ENCODE measurements around the gene SNAPIN.
A peak's percentile ranks its signal among the peaks of the same experiment; 100 is the strongest.
"Not testable (repeated sequence)": the region's sequence is repeated elsewhere in the genome, so short reads cannot be mapped to it uniquely, and the experiment has no call there.

The SNAPIN gene

DNA sequence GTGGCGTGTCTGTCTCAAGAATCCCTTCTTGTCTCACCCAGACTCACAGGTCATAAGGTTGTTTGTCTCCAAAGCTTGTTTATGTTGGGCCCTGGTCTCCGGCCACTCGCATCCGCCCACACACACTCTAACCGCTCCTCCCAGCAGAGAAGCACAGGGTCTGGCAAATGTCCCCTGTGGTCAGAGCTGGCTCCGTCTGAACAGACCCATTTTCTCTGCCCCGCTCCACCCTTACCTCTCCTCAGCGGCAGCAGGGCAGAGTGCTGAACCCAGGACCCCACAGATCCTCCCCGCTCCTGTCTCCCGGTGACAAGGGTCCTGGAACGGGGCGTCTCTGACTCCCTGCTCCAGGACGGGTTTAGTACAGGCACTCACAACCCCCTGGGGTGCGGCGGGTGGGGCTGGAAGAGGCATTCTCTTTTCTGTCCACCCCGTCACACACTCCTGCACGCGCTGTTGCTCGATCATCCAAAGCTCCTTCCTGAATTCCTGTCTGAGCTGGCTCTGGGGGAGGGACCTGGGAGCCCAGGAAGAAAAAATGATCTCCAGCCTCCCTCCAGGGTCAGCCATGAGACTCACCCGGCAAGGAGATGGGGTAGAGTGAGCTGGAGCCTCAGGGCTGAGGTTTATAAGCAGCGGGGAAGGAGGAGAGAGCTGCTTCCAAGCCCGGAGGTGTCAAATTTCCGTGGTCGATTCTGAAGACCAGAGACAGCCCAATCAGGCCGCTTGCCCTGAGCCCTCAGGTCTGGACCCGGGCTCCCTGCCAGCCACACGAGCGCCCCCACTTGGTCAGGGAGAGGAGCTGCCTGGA, 31.4 kb upstream of the SNAPIN start, which contains the start of gene S100A13:
TSS of gene S100A13 (minus strand) at position 602 of the 811 bp plus-strand sequence. CDS start 1,033 bp downstream, outside the sequence.
- peak; percentile 97 for DNase-seq (ENCODE audit: low read depth)

DNA sequence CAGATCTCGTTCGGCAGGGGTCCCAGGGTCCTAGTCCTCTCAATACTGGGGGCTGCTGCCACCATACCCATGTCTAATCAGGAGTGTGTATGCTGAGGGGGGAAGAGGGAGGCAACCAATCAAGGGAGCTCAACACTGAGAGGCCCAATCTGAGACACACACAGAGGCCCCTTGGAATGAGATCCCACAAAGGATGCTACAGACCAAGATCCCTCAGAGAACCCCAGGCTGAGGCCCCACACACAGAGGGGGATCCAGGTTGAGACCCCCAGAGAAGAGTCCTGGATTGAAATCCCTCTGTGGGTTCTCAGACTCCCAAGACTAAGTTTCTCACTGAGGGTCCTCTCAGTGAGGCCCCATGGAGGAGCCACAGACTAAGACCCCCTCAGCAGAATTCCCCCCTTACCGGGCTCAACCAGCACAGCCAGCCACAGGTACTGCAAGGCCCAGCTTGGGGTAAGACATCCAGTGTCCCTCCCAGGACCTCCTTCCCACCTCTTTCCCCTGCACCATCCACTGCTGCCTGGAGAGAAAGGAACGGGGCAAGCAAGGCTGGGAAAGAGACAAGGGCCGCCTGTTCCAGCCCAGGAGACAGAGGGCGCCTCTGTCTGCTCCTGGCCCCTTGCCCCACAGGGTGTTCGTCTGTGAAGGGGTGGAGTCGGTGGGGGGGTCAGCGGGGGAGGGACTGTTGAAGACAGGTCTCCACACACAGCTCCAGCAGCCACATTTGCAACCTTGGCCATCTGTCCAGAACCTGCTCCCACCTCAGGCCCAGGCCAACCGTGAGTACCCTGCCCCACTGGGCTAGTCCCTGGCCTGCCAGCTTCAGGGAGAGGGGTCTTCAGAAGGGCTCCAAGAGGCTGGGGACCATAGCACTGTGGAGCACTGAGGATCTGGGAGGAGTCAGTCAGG, 30.5 kb upstream of the SNAPIN start, which contains the start of gene S100A1:
TSS of gene S100A1 (plus strand) at position 720 of the 912 bp plus-strand sequence. CDS start 2,088 bp downstream, outside the sequence.
- DNase-seq (ENCODE audit: low read depth): no peak

DNA sequence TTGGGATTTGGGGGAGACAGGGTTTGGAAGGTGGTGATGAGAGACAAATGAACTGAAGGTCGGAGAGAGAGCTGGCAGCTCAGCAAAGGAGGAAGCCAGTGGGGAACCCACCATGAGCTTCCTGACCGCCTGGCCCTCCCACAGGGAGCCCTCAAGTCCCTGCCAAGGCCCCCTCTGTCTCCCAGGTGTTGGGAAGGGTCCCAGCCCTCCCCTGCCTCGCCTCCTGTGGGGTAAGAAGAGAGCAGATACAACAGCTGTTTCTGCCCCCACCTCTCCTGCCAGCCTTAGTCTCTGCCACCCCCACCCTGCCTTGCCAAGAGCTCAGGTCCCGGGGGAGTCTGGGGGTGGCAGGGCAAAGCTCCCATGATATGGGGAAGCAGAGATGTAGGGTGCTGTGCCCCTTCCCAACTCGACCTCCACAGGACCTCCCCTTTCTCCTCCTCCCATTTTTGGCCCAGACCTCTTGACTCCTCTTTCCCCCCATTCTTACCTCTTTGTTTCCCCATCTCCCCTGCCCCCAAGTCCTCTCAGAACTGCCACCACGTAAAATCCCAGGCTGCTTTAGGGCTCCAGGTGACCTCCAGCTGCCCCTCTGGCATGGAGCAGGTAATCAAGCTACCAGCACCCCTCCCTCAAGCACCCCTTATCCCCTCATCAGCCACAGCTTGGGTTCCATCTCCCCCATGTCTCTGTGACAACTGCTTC, 29.7 kb upstream of the SNAPIN start:
- DNase-seq (ENCODE audit: low read depth): no peak

DNA sequence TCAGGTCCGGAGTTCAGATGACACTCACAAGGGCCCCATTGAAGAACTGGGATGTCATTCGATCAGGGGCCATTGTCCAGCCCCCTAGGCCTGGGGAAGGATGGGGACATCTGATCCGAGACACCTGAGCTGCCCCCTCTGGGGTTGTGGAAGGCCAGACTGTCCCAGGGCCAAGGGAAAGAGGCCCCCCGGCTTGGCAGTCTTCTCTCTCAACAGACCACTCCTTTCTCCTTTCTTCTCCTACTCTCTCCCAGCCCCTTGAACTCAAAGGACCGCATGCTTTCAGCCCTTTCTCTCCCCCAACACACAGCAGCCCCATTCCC, 29.2 kb upstream of the SNAPIN start:
- no peak for DNase-seq (ENCODE audit: low read depth)

DNA sequence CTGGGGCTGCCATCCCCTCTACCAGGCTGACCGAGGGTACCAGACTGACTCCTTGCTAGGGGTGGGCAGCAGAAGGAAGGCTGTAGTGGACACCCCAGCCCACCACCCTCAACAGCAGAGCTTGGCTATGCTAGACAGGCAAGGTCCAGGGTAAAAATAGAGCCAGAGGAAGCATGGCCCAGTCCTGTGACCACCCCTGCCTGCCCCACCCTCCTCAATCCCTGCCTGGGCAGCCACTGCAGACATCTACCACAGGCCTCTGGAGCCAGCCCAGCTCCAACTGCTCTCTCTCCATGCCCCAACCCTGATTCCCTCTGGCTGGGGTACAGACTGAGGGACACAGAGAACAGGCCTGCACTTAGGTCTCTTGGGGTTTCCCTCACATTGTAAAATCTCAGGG, 28.5 kb upstream of the SNAPIN start:
- no peak for DNase-seq (ENCODE audit: low read depth)

DNA sequence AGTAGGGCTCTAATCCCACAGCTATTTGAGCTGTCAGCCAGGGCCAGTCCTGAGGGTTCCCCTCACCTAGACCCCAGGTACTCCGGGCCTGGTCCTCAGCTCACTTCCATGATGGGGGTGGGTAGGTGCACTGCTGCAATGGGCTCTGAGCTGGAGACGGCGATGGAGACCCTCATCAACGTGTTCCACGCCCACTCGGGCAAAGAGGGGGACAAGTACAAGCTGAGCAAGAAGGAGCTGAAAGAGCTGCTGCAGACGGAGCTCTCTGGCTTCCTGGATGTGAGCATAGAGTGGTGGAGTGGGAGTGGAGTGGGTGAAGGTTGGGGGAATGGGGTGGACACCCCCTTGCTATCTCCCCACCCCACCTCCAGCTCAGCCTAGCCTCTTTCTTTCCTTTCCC, 28.1 kb upstream of the SNAPIN start:
- DNase-seq (ENCODE audit: low read depth): no peak

DNA sequence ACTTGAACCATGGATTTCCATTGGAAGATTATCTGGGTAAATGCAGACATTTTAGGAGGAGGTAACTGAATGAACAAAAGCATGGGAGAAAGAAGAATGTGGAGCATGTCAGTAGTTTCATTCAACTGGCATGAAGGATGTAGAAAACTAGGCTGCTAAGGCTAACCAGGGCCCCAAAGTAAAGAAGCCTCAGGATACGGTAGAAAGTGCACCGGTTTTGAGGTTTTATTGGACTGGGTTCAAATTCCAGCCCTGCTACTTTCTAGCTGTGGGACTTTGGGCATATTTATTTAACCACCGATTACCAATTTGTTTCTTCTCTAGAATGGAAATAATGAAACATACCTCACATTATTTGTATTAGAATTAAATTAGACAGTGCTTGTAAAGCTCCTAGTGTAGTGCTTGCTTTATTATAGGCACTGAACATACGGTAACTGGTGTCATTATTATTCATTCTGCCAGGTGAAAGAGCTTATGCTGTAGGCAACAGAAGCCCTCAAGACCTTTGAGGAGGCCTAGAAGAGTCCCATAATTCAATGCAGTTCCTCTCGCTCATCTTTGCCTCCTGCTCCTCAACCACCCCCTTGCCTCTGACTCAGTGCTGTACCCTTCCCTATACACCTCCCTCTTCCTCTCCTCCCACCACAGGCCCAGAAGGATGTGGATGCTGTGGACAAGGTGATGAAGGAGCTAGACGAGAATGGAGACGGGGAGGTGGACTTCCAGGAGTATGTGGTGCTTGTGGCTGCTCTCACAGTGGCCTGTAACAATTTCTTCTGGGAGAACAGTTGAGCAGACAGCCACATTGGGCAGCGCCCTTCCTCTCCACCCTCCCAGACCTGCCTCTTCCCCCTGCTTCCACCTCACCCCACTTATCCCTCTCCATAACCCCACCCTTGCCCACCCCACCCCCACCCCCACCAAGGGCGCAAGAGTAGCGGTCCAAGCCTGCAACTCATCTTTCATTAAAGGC, 27.2 kb upstream of the SNAPIN start:
- peak; percentile 66 for DNase-seq (ENCODE audit: low read depth)

DNA sequence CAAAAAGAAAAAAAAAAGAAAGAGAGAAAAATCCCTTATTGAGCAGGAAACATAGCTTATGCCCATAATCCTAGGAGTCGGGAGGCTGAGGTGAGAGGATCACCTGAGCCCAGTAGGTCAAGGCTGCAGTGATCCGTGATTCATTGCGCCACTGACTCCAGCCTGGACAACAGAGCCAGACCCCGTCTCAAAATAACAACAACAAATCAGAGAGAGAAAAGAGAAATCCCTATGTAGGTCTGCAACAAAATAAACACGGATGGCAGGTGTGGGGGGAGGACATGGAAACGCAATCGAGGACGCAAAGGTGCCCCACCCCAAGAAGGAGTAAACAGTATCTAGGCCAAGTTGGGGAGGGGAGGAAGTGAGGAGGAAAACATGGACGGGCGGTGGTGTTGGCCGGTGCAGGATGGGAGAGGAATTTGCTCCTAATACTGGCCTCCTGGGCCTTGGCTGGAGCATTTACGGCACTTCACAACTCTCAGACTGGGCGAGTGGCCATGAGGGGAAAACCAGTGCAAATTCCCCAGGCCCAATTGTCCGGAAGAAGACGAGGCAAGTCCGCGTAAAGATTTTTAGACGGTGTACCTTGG, 25.2 kb upstream of the SNAPIN start:
- DNase-seq (ENCODE audit: low read depth): peak; percentile 13

DNA sequence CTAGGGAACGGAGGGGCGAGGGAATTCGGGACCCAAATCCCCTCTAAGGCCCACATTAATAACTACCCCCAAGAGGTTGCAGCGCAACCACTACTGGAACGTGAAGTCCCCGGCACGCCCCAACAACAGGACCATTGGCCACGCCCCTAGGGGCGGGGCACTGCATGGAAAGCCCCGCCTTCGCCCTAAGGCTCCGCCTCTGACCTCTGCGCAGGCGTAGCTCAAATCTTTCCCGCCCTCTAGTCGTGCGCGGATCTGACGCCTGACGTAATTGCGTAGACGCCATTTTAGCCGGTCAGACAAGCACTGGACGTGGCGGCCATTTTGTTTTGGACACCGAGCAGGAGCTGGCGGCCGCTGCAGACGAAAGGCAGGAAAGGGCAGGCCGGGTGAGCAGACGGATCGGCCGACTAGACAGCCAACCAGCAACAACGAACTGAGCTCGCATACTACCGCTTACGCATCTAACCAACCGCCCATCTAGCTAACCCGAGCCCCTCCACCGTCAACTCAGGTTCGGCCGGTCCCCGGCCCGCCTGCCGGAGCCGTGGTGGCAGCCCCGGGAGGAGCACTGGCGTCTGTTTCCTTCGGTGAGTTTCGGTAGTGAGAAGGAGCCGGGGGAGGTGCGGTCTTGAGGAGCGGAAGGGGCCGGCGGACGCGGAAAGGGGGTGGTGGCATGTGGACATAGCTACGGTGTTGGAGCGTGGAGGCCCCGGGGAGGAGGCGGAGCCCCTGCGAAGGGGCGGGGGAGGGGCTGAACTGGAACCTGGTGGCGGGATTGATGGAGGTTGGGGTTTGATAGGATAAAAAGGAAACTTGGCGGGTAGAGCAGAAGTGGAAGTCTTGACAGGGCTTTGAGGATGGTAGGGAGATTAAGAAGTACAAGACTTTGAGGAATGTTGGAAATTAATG, 24.5 kb upstream of the SNAPIN start, which contains the start of gene CHTOP:
TSS of gene CHTOP (plus strand) at position 313 of the 912 bp plus-strand sequence. CDS start 2,523 bp downstream, outside the sequence.
- DNase-seq (ENCODE audit: low read depth): peak; percentile 98

DNA sequence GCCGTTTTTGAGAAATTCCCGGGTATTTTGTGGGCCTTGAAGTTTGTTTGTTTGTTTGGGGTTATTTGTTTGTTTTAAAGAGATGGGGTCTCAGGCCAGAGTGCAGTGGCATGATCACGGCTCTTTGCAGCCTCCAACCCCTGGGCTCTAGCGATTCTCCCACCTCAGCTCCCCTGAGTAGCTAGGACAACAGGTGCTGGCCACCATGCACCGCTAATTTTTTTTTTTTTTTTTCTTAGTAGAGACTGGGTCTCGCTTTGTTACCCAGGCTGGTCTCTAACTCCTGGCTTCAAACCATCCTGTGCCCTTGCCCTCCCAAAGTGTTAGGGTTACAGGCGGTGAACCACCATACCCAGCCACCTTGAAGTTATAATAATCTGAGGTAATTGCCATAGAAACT, 22.6 kb upstream of the SNAPIN start:
- no peak for DNase-seq (ENCODE audit: low read depth)

DNA sequence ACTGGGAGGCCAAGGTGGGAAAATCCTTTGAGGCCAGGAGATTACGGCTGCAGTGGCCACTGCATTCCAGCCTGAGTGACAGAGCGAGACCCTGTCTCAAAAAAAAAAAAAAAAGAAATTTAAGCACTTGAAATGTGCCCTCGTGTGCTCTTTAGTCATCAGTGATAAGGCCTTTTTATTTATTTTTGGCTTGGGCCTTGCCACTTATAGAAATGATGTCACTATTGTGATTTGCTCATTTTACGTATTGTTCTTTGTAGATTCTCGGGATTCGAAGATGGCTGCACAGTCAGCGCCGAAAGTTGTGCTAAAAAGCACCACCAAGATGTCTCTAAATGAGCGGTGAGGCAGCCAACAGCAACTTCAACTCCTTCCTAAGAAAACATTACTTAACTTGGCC, 22.2 kb upstream of the SNAPIN start:
- DNase-seq (ENCODE audit: low read depth): no peak

DNA sequence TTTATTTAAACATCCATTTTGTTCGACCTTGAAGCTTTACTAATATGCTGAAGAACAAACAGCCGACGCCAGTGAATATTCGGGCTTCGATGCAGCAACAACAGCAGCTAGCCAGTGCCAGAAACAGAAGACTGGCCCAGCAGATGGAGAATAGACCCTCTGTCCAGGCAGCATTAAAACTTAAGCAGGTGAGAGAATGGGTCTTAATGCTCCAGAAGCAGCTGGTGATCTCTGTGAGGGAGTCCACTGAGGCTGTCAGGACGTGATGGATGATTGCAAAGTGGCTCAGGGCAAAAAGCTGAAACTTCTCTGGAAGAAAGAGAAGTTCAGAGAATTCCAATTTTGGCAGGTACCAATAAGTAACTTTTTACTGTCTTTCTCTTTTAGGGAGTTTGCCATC, 20.2 kb upstream of the SNAPIN start:
- DNase-seq (ENCODE audit: low read depth): no peak

DNA sequence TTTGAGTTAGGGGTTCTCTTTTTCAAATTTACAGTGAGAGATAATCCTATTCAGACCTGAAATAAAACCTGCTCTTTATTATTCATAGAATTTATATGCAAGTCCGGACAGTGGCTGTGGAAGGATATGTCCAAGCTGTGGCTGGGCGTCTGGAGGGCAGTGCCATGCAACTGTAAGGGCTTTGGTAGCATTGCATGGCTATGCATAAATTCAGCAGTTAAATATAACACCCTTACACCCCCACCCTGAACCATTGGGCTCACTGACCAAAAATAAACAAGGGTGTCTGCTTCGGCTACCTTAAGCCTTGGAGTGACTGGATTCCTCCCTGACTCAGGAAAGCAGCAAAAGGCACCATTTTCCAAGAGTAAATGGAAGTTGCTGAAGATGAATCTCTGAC, 19.2 kb upstream of the SNAPIN start:
- DNase-seq (ENCODE audit: low read depth): no peak

DNA sequence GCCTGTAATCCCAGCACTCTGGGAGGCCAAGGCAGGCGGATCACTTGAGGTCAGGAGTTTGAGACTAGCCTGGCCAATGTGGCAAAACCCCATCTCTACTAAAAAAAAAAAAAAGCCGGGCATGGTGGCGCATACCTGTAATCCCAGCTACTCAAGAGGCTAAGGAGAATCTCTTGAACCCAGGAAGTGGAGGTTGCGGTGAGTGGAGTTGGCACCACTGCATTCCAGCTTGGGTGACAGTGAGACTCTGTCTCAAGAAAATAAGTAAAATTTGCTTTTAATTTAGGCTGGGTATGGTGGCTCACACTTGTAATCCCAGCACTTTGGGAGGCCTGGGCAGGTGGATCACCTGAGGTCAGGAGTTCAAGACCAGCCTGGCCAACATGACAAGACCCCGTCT, 18.3 kb upstream of the SNAPIN start:
- not testable (repeated sequence) for DNase-seq (ENCODE audit: low read depth)

DNA sequence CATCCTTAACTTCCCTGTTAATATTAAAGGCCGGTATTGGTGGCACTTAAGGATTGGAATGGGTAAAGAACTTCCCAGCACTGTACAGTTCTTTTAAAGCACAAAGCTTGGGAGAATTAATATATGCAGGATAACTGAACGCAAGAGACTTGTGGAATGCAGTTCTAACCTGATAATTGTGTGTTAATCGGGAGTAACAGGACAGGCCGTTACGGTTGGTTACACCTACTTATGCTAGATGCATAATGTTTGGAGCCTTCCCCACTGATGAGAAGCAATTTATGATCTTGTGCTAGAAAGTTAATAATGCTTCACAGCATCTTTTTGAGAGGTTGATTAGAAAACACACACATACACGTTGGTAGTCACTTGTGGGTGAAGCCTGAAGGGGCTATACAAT, 17.6 kb upstream of the SNAPIN start:
- no peak for DNase-seq (ENCODE audit: low read depth)

DNA sequence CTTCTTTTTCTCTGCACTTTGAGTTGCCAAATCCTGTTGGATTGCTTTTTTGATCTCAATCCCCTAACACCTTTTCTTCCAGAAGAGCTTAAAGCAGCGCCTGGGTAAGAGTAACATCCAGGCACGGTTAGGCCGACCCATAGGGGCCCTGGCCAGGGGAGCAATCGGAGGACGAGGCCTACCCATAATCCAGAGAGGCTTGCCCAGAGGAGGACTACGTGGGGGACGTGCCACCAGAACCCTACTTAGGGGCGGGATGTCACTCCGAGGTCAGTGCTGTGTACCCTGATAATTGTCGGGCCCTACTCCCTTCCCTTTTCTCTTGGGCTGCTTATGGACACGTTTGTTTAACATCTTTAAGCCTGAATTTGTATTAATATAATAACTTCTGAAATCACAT, 16.3 kb upstream of the SNAPIN start:
- no peak for DNase-seq (ENCODE audit: low read depth)

DNA sequence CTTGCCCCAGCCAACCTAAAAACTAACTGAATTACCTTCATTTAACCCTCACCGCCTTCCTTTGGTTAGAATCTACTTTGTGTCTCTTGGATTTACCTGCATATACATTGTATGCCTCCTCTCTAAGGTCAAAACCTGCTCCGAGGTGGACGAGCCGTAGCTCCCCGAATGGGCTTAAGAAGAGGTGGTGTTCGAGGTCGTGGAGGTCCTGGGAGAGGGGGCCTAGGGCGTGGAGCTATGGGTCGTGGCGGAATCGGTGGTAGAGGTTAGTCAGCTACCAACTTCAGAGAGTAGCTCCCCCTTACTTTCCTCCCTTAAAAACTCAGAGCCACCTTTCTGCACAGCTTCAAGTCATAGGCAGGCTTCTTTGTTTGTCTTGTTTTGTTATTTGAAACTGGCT, 15.4 kb upstream of the SNAPIN start:
- no peak for DNase-seq (ENCODE audit: low read depth)

DNA sequence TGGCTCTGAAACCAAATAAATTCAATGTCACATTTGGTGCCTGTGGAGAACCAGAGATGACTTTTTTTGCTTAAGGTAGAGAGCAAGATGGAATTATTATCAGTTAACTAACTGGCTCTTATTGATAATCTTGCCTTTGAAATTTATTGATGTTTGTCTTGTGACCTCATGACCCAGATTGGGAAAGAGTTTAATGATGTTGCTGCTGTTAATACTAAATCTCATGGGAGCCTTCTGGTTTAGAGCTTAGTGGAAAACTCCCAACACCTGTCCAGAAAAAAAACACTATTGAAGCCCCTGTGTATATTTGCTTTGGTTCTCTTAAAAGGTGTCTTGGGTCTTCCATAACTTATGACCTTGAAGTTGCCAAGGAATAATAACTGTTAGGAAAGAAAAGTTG, 14.7 kb upstream of the SNAPIN start:
- DNase-seq (ENCODE audit: low read depth): no peak

DNA sequence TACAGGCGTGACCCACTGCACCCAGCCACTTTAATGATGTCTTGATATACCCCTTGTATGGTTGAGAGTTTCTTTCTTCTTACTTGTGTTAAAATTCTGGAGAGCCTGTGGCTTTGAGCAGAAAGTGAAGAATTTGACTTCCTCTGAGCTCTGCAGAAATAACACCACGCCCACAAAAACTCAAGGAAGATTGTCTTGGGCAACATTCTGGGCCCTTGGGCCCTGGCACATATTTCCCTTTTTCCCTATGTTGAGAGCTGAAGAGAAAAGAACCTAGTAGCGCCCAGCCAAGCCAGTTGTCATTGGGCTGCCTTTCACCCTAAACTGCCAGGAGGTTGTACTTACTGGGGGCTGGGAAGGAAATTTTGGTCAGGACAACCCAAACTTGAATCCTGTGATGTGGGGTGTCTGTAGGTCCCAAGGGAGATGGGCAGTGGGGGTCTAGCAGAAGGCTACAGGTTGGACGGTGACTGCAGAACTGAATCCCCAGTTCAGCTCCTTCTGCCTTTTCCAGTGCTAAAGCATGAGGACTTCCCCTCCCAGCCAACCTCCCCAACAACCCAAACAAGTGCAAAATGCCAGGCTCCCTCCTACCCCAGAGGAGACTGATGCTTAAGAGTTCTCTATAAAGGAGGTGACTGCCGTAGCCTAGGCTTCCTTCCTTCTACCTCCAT, 11.7 kb upstream of the SNAPIN start:
- DNase-seq (ENCODE audit: low read depth): no peak
